ENCODE data around the gene GLA. TPM values are rescaled to one million over a fixed set of nuclear protein-coding genes. Genes with fewer than 3 reads are reported as not detected.

GLA gene
- total and polyA plus RNA-seq, 2 of the 4 experiments (the other 2 are of a cell fraction) = 27.9 to 38.7 TPM

DNA sequence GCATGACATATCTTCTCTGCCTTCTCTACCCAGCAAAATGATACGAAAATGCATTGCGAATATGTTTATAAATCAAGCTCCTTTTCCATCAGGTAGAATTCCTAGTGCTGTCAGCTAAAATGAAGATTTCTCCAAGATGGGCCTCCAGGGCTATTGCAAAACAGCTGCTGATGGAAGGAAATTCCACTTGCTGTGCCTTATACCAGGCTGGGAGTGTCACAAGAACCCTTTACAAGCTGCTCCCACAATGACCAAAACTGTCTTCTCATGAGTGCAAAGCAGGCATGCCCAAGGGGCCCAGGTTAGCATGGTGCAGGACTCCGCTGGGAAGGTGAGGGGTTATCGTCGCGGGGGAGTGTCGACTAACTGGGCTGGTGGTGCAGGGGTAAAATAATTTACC lies 9.0 kb upstream of the GLA start:
- H4K20me1 ChIP-seq (ENCODE audit: insufficient read depth, low read length) = peaks cover 5% of the 10 kb centered on the region
- peaks cover 0 to 6% of the 10 kb centered on the region in 2 experiments; a peak in 1 of 4 replicates for H3K79me1 ChIP-seq (ENCODE audit: low read depth in 1 of 2, low read length in 2 of 2)
- no peak overlapping the region for H3K4me2 ChIP-seq (ENCODE audit: low read depth, low read length)
- no peak overlapping the region for H2BK5ac ChIP-seq (ENCODE audit: low read depth, low read length, poor library complexity, severe bottlenecking)
- H3K23ac ChIP-seq (ENCODE audit: low read depth, low read length) = no peak overlapping the region
- TF ChIP-seq NFE2L2 (IDR thresholded peaks at IDR 0.05; ENCODE audit: low read depth, low read length) (no peak), CEBPB (IDR thresholded peaks at IDR 0.05; ENCODE audit: low read depth, low read length) (peak; percentile 26; the same call in 1 of the 2 replicates)
- intact Hi-C loops (cut with micrococcal nuclease) = loop anchor here (2.0 to 5.0 kb wide), 3 partner anchors 66 to 176 kb away; partner anchors contain the start of gene ARMCX1
- WGBS, 2 experiments (ENCODE audit: extremely low coverage in 2 of 2, insufficient read length in 1 of 2) = 78% methylated on average over 5 of the region's 7 CpGs; no CpG with 5 or more reads in 1 of the 2 experiments
- H2BK20ac ChIP-seq (ENCODE audit: low read depth, low read length) = no peak overlapping the region
- no peak overlapping the region for H3K4me3 ChIP-seq (ENCODE audit: insufficient read depth, low read depth, low read length)
- H3K14ac ChIP-seq (replicated peaks; ENCODE audit: low read depth, low read length) = no peak overlapping the region
- in situ Hi-C loops (cut with MboI; ENCODE audit: low sequenced_read_pairs) = loop anchor here (5.0 kb wide), 1 partner anchor 381 kb away; no protein-coding TSS in a partner anchor
- H3K27ac ChIP-seq (ENCODE audit: insufficient read depth, low read length) = no peak overlapping the region
- POLR2A ChIA-PET (ENCODE audit: unreplicated experiment) = no interaction called here
- H4K8ac ChIP-seq (ENCODE audit: low read depth in 2 of 2, low read length in 2 of 2) = no peak overlapping the region; a peak in 1 of 4 replicates
- no peak overlapping the region for H3K56ac ChIP-seq (ENCODE audit: extremely low read depth, insufficient read depth, low read length)
- H3K9me3 ChIP-seq (ENCODE audit: control insufficient read depth, insufficient read depth, low read length) = no peaks in the 10 kb centered on the region
- peaks cover 4% of the 10 kb centered on the region; the same call in 1 of the 2 replicates for H3K4me1 ChIP-seq (ENCODE audit: control insufficient read depth, insufficient read depth, low read length)
- H2AK9ac ChIP-seq (replicated peaks; ENCODE audit: low read depth, low read length, poor library complexity) = no peak overlapping the region
- H2AK5ac ChIP-seq (ENCODE audit: low read depth, low read length) = no peak overlapping the region
- H2BK15ac ChIP-seq (ENCODE audit: low read depth, low read length) = no peak overlapping the region
- no peak overlapping the region for H3K18ac ChIP-seq (ENCODE audit: low read depth, low read length)
- no TSS peak for BruUV-seq (replicated peaks)
- no peak overlapping the region for H4K91ac ChIP-seq (ENCODE audit: insufficient read depth, low read depth, low read length)
- peaks cover 2% of the 10 kb centered on the region; the same call in 1 of the 2 replicates for H3K27me3 ChIP-seq (ENCODE audit: control insufficient read depth, insufficient read depth, low read length)
- H2AFZ ChIP-seq (replicated peaks; ENCODE audit: low read length, poor library complexity) = no peak overlapping the region
- ATAC-seq (ENCODE audit: low read depth) = no peak
- dilution Hi-C loops (cut with HindIII; ENCODE audit: low sequenced_read_pairs, unreplicated experiment) = no loop called here
- CTCF ChIA-PET = interaction anchor here (0.9 kb wide), 1 partner anchor 14 kb away, joined by 3 read pairs; no protein-coding TSS in a partner anchor
- no peak overlapping the region for H3K4ac ChIP-seq (ENCODE audit: low read depth, low read length)
- H3K36me3 ChIP-seq (ENCODE audit: control insufficient read depth, insufficient read depth, low read length) = peaks cover 11% of the 10 kb centered on the region
- no peak overlapping the region for H2BK120ac ChIP-seq (ENCODE audit: low read depth, low read length)
- DNase-seq = no peak
- H4K5ac ChIP-seq (ENCODE audit: low read depth, low read length) = no peak overlapping the region
- no peak overlapping the region for H3K9ac ChIP-seq (ENCODE audit: low read depth, low read length)
- H3K9me1 ChIP-seq (ENCODE audit: insufficient read depth, low read length) = no peaks in the 10 kb centered on the region
